ENCODE measurements around the gene MLYCD.

DNA sequence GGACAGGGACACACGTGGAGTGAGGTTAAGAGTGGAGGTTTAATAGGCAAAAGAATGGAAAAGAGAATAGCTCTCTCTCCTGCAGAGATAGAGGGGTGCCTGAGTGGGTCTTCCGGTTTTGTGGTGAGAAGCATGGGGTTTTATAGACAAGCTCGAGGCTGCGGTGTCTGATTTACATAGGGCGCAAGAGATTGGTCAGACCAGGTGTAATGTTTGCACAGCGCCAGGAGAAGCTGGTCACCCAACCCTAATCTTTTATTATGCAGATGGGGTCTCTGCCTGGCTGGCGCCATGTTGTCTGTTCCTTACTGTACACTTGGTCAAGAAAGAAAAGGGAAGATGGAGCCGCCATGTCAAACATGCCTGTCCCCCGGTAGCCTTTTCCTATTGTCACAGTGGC is 44.5 kb upstream of the MLYCD start:
- TF ChIP-seq EZH2 (IDR thresholded peaks at IDR 0.05; ENCODE audit: borderline replicate concordance, low read length), result no peak
- TF ChIP-seq, protein P1, sequence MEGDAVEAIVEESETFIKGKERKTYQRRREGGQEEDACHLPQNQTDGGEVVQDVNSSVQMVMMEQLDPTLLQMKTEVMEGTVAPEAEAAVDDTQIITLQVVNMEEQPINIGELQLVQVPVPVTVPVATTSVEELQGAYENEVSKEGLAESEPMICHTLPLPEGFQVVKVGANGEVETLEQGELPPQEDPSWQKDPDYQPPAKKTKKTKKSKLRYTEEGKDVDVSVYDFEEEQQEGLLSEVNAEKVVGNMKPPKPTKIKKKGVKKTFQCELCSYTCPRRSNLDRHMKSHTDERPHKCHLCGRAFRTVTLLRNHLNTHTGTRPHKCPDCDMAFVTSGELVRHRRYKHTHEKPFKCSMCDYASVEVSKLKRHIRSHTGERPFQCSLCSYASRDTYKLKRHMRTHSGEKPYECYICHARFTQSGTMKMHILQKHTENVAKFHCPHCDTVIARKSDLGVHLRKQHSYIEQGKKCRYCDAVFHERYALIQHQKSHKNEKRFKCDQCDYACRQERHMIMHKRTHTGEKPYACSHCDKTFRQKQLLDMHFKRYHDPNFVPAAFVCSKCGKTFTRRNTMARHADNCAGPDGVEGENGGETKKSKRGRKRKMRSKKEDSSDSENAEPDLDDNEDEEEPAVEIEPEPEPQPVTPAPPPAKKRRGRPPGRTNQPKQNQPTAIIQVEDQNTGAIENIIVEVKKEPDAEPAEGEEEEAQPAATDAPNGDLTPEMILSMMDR (IDR thresholded peaks at IDR 0.05; ENCODE audit: low read length), result no peak
